ENCODE measurements around the gene WBP2. TPM values are rescaled to one million over a fixed set of nuclear protein-coding genes. Genes with fewer than 3 reads are reported as not detected.

Gene WBP2
- total and polyA plus RNA-seq, 2 of the 13 experiments (the other 11 are each of a cell fraction or from before 2014, with no cell fraction given) = 29.2 to 29.5 TPM

DNA sequence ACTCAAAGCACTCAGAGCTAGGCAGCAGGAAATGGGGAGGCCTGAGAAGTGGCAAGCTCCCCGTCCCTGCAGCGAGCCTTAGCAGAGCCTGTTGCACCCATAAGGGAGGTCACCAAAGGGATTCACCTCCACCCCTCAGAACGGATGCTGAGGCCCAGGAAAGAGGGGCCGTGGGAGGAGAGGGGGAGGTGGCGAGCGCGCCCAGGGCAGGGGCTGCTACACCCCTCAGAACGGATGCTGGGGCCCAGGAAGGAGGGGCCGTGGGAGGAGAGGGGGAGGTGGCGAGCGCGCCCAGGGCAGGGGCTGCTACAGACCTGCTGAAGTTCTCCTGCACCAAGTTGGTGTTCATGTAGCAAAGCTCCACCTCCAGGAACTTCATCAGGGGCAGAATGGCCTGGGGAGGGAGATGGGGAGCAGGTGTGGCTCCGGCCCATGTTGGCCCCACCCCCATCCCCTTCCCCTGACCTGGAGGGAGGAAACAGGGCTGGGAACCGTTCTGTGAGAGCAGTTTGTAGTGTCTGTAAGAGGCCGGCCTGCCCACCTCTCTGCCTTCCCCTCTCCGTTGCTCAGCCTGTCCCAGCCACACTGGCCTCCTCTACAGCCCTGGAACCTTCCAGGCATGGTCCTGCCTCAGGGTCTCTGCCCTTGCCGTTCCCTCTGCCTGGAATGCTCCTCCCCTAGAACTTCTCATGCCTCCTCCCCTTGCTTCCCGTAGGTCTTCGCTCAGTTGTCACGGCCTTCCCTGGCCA is 22.3 kb downstream of the WBP2 start:
- DNase-seq (ENCODE audit: low spot score) (no peak), FAIRE-seq (no peak), ATAC-seq (no peak)
- WGBS (ENCODE audit: low lambda C conversion rate) = 90% methylated on average over 20 of the region's 20 CpGs
- no peak overlapping the region for H3K27ac ChIP-seq (ENCODE audit: extremely low read length, insufficient read depth, low read length)
- H3K4me1 ChIP-seq (ENCODE audit: insufficient read depth, low read length) = peaks cover 6% of the 10 kb centered on the region
- TF ChIP-seq CREB1 (IDR thresholded peaks at IDR 0.05) (no peak), CREB1 (CRISPR knock-in tag; IDR thresholded peaks at IDR 0.05) (no peak), DMAP1 (CRISPR knock-in tag; IDR thresholded peaks at IDR 0.05) (no peak), XBP1 (CRISPR knock-in tag; IDR thresholded peaks at IDR 0.05) (no peak), TOPORS (CRISPR knock-in tag; IDR thresholded peaks at IDR 0.05) (no peak), TEAD2 (CRISPR knock-in tag; IDR thresholded peaks at IDR 0.05) (no peak), ZNF230 (CRISPR knock-in tag; IDR thresholded peaks at IDR 0.05) (no peak), EHMT2 (IDR thresholded peaks at IDR 0.05; ENCODE audit: borderline replicate concordance, low read depth, low read length) (no peak), ZNF333 (CRISPR knock-in tag; IDR thresholded peaks at IDR 0.05; ENCODE audit: borderline replicate concordance) (no peak)
- TF ChIP-seq, protein P1, sequence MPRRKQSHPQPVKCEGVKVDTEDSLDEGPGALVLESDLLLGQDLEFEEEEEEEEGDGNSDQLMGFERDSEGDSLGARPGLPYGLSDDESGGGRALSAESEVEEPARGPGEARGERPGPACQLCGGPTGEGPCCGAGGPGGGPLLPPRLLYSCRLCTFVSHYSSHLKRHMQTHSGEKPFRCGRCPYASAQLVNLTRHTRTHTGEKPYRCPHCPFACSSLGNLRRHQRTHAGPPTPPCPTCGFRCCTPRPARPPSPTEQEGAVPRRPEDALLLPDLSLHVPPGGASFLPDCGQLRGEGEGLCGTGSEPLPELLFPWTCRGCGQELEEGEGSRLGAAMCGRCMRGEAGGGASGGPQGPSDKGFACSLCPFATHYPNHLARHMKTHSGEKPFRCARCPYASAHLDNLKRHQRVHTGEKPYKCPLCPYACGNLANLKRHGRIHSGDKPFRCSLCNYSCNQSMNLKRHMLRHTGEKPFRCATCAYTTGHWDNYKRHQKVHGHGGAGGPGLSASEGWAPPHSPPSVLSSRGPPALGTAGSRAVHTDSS (CRISPR knock-in tag; conservative IDR thresholded peaks at IDR 0.05) = no peak
- TF ChIP-seq, protein P2, sequence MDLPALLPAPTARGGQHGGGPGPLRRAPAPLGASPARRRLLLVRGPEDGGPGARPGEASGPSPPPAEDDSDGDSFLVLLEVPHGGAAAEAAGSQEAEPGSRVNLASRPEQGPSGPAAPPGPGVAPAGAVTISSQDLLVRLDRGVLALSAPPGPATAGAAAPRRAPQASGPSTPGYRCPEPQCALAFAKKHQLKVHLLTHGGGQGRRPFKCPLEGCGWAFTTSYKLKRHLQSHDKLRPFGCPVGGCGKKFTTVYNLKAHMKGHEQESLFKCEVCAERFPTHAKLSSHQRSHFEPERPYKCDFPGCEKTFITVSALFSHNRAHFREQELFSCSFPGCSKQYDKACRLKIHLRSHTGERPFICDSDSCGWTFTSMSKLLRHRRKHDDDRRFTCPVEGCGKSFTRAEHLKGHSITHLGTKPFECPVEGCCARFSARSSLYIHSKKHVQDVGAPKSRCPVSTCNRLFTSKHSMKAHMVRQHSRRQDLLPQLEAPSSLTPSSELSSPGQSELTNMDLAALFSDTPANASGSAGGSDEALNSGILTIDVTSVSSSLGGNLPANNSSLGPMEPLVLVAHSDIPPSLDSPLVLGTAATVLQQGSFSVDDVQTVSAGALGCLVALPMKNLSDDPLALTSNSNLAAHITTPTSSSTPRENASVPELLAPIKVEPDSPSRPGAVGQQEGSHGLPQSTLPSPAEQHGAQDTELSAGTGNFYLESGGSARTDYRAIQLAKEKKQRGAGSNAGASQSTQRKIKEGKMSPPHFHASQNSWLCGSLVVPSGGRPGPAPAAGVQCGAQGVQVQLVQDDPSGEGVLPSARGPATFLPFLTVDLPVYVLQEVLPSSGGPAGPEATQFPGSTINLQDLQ (CRISPR knock-in tag; IDR thresholded peaks at IDR 0.05) = no peak
- TF ChIP-seq, protein P3, sequence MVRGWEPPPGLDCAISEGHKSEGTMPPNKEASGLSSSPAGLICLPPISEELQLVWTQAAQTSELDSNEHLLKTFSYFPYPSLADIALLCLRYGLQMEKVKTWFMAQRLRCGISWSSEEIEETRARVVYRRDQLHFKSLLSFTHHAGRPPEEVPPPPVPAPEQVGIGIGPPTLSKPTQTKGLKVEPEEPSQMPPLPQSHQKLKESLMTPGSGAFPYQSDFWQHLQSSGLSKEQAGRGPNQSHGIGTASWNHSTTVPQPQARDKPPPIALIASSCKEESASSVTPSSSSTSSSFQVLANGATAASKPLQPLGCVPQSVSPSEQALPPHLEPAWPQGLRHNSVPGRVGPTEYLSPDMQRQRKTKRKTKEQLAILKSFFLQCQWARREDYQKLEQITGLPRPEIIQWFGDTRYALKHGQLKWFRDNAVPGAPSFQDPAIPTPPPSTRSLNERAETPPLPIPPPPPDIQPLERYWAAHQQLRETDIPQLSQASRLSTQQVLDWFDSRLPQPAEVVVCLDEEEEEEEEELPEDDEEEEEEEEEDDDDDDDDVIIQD (CRISPR knock-in tag; IDR thresholded peaks at IDR 0.05; ENCODE audit: low read depth) = no peak
- TF ChIP-seq, protein P4, sequence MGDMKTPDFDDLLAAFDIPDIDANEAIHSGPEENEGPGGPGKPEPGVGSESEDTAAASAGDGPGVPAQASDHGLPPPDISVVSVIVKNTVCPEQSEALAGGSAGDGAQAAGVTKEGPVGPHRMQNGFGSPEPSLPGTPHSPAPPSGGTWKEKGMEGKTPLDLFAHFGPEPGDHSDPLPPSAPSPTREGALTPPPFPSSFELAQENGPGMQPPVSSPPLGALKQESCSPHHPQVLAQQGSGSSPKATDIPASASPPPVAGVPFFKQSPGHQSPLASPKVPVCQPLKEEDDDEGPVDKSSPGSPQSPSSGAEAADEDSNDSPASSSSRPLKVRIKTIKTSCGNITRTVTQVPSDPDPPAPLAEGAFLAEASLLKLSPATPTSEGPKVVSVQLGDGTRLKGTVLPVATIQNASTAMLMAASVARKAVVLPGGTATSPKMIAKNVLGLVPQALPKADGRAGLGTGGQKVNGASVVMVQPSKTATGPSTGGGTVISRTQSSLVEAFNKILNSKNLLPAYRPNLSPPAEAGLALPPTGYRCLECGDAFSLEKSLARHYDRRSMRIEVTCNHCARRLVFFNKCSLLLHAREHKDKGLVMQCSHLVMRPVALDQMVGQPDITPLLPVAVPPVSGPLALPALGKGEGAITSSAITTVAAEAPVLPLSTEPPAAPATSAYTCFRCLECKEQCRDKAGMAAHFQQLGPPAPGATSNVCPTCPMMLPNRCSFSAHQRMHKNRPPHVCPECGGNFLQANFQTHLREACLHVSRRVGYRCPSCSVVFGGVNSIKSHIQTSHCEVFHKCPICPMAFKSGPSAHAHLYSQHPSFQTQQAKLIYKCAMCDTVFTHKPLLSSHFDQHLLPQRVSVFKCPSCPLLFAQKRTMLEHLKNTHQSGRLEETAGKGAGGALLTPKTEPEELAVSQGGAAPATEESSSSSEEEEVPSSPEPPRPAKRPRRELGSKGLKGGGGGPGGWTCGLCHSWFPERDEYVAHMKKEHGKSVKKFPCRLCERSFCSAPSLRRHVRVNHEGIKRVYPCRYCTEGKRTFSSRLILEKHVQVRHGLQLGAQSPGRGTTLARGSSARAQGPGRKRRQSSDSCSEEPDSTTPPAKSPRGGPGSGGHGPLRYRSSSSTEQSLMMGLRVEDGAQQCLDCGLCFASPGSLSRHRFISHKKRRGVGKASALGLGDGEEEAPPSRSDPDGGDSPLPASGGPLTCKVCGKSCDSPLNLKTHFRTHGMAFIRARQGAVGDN (CRISPR knock-in tag; IDR thresholded peaks at IDR 0.05) = no peak
- H3K36me3 ChIP-seq (replicated peaks in 1 of 2; ENCODE audit: control insufficient read depth in 1 of 2, insufficient read depth in 2 of 2, low read length in 2 of 2) = peaks cover 23 to 49% of the 10 kb centered on the region in 2 experiments; a peak in 4 of 5 replicates
- no peak overlapping the region for H2AFZ ChIP-seq (ENCODE audit: low read length)
- BruUV-seq (replicated peaks) = no TSS peak
- H3K9ac ChIP-seq (ENCODE audit: insufficient read depth, low read depth, low read length) = no peak overlapping the region
- intact Hi-C loops (cut with micrococcal nuclease; ENCODE audit: unreplicated experiment) = no loop called here
- H3K4me3 ChIP-seq (replicated peaks in 1 of 3; ENCODE audit: insufficient read depth in 1 of 3, low read depth in 2 of 3, low read length in 3 of 3) = no peak overlapping the region
- ChIA-PET POLR2A (interaction anchor here (1.5 to 3.2 kb wide), 3 partner anchors 8 to 53 kb away, joined by 3 to 15 read pairs (median 11); partner anchors contain the start of gene UNC13D), CTCF (ENCODE audit: low intra/inter-chr PET ratio, low total read pairs) (no interaction called here)
- H3K79me2 ChIP-seq (ENCODE audit: insufficient read depth, low read length) = no peaks in the 10 kb centered on the region
- H3K9me3 ChIP-seq (ENCODE audit: low read length) = no peaks in the 10 kb centered on the region
- H3K4me2 ChIP-seq (ENCODE audit: low read depth, low read length) = no peak overlapping the region
- H3K27me3 ChIP-seq (ENCODE audit: control insufficient read depth in 1 of 2, insufficient read depth in 2 of 2, low read length in 2 of 2) = no peaks in the 10 kb centered on the region
- H4K20me1 ChIP-seq (ENCODE audit: insufficient read depth, low read length) = no peaks in the 10 kb centered on the region
- in situ Hi-C loops (cut with HindIII; ENCODE audit: extremely low pct_ligation_motif_present, low pct_unique_long_range_greater_than_20kb) = no loop called here

All from HepG2 (cell line).